Measurements from ENCODE around the gene CRYBA2. TPM values are rescaled to one million over a fixed set of nuclear protein-coding genes. Genes with fewer than 3 reads are reported as not detected.

CRYBA2 gene
- total RNA-seq, 2 experiments from 2014 or later, result not detected

DNA sequence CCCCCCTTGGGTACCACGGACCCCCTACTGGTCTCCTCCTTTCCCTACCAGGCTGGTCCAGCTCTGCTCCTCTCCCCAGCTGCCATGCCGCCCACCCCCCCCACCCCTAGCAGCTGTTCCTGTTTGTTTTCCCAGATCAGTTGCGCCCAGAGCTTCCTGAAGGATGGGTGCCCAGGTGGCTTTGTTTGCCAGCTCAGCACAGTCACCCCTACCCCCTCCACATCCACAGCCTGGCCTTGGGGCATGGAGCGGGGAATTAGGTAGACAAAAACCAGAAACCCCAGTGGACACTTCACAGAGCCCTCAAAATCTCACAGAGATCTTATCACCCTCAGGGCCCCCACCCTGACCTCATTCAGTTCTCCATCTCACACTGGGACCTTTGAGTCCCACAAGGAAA is 3.7 kb upstream of the CRYBA2 start:
- Mint-ChIP-seq H3K27ac (no peak overlapping the region), H3K4me1 (peaks cover 2% of the 10 kb centered on the region), H3K36me3 (no peaks in the 10 kb centered on the region), H3K9me3 (no peaks in the 10 kb centered on the region), H3K4me3 (no peak overlapping the region), H3K27me3 (peaks cover 89% of the 10 kb centered on the region)
- DNase-seq, result no peak

DNA sequence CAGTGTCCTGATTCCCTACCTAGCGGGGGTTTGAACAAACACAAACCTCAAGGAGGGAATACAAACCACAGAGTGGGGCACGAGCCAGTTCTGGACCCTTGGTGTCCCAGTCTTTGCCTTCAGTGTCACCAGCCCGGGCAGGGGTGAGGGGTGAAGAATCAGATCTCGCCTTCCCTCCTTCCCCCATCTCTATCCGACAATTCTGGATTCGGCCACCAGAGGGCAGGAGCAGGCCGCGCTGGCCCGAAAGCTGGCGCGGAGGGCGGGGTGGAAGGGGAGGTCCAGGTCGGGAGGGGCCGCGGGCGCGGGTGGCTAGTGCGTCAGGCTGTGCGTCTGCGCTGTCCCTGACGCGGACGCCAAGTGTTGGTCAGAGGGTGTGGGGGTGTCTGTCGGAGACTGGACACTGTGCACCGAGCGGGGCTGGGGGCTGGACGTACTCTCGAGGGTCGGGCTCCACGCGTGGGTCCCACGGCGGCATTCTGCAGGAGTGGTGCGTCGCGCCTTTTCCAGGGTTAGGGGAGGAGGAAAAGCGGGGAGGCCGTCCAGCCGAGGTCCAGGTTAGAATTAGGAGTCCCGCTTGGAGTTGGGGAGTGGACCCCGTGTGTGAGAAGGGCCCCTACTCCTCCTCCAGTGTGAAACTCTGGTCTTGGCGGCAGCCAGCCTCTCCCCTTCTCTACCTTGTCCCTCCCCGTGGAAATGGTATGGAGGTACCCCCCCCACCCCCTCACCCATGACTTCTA is 2.9 kb upstream of the CRYBA2 start:
- H3K4me1 Mint-ChIP-seq, result peaks cover 2% of the 10 kb centered on the region
- no peaks in the 10 kb centered on the region for H3K36me3 Mint-ChIP-seq
- H3K27me3 Mint-ChIP-seq, result peaks cover 89% of the 10 kb centered on the region
- DNase-seq, result peak; percentile 86
- no peak overlapping the region for H3K4me3 Mint-ChIP-seq
- no peaks in the 10 kb centered on the region for H3K9me3 Mint-ChIP-seq
- no peak overlapping the region for H3K27ac Mint-ChIP-seq

DNA sequence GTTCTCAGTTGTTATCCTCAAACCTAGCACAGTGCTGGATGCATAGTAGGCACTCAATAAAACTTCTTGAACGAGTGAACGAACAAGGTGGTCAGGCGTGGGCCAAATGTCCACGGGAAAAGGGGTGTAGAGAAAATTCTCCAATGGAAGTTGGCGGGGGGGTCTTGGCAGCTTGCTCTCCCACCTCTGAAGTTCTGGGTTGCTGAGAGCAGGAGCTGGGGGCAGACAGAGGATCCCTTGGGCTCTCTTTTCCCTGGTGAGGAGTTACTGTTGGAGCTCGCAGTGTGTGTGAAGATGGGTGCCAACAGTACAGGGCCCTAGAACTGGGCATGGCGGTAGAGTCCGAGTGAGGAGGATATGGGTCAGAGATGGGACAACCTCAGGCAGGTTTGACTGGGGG is 2.3 kb upstream of the CRYBA2 start:
- DNase-seq, result no peak
- H3K36me3 Mint-ChIP-seq, result no peaks in the 10 kb centered on the region
- H3K4me1 Mint-ChIP-seq, result peaks cover 2% of the 10 kb centered on the region
- H3K9me3 Mint-ChIP-seq, result no peaks in the 10 kb centered on the region
- no peak overlapping the region for H3K27ac Mint-ChIP-seq
- H3K27me3 Mint-ChIP-seq, result peaks cover 89% of the 10 kb centered on the region
- H3K4me3 Mint-ChIP-seq, result no peak overlapping the region

DNA sequence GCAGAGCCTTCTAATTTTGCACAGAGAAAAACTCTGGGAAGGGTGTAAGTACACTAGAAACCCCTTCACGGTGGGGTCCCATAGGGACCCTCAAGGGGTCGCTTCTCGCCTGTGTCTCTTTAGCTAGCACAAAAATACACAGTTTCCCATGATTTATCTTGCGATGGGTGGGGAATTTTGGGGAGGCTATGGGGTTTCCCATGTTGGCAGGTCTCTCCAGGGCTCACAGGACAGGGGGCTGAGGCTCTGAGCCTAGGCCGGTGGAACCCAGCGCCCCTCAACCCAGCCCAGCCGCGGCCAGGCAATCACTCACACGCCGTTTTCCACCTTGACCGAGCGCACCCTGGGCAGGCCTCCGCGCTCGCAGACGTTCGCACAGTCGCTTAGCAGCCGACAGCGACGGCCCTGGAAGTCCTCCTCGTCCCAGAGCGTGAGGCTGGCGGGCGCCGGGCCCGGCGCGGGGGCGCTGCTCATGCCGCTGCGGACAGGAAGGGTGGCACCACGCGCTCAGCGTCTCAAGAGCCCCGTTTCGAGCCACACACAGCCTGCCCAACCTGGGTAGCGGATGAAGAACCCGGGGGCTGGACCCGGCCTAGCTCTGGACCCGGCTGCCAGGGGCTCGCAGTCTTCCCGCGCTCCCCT is 398 bp downstream of the CRYBA2 start:
- Mint-ChIP-seq H3K36me3 (no peaks in the 10 kb centered on the region), H3K9me3 (no peaks in the 10 kb centered on the region), H3K27ac (no peak overlapping the region), H3K27me3 (peaks cover 90% of the 10 kb centered on the region), H3K4me1 (peaks cover 2% of the 10 kb centered on the region), H3K4me3 (no peak overlapping the region)
- no peak for DNase-seq

DNA sequence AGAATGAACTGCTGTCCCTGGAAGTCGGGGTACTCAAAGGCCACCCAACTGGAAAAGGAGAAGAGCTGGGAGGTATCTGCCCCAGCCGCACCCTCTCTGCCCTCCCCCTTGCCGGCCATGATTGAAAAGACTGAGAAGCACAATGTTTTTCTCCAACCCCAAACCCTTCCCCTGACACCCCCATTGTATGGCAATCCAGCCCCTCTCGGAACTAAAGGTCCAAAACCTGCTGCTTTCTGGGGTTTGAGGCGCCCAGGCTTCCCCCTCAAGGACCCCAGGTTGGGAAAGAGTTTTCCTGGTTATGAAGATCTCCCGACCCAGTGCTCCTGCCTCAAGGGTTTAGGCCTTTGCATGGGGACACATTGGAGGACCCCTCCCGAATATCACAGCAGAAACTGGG is 1.0 kb downstream of the CRYBA2 start:
- Mint-ChIP-seq H3K27me3 (peaks cover 91% of the 10 kb centered on the region), H3K4me3 (no peak overlapping the region), H3K9me3 (no peaks in the 10 kb centered on the region), H3K36me3 (no peaks in the 10 kb centered on the region), H3K27ac (no peak overlapping the region), H3K4me1 (peaks cover 2% of the 10 kb centered on the region)
- DNase-seq, result no peak

DNA sequence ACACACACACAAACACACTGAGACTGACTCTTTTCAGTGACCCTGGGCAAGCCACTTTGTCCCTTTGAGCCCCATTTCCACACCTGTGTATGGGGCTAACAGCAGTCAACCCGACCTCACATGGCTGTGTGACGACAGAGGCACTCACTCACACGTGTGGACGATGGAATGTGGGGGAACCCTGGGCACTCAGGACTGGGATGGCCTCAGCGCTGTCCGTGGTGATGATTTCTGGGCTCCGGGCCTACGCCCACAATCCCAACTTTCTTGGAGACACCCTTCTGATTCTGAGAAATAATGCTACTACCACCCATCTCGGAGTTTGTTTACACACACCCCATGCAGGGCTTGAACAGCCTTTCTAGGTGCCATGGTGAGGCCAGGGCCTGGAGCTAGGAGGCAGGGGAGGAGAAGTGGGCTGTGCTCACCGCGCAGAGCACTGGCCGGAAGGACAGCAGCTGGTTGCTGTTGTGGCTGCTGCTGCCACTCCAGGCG is 1.5 kb downstream of the CRYBA2 start:
- no peaks in the 10 kb centered on the region for H3K9me3 Mint-ChIP-seq
- H3K27ac Mint-ChIP-seq, result no peak overlapping the region
- no peak overlapping the region for H3K4me3 Mint-ChIP-seq

DNA sequence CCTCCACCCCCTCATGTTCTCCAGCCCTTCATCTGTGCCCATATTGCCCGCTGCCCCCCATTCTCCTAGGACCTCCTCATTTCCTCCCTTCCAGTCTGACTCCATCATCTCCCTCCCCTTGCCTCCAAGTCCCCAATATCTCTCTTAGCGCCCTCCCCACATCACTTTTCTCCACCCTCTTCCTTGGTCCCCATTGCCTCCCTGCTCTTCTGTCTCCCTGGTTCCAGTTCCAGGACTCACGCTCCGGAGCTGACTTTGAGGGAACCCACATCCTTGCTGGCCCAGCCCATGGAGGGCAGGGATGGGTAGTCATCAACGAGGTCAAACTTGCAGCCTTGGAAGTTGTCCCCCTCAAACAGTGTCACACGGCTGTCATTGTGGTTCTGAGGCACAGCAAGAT is 2.6 kb downstream of the CRYBA2 start:
- H3K4me3 Mint-ChIP-seq, result no peak overlapping the region
- no peak for DNase-seq
- H3K27ac Mint-ChIP-seq, result no peak overlapping the region
- no peaks in the 10 kb centered on the region for H3K36me3 Mint-ChIP-seq
- H3K9me3 Mint-ChIP-seq, result no peaks in the 10 kb centered on the region
- H3K27me3 Mint-ChIP-seq, result peaks cover 91% of the 10 kb centered on the region
- peaks cover 2% of the 10 kb centered on the region for H3K4me1 Mint-ChIP-seq

More for the DNA sequence above, 1.5 kb downstream of the CRYBA2 start:
- no peaks in the 10 kb centered on the region for H3K36me3 Mint-ChIP-seq
- DNase-seq, result no peak
- peaks cover 91% of the 10 kb centered on the region for H3K27me3 Mint-ChIP-seq
- H3K4me1 Mint-ChIP-seq, result peaks cover 2% of the 10 kb centered on the region

DNA sequence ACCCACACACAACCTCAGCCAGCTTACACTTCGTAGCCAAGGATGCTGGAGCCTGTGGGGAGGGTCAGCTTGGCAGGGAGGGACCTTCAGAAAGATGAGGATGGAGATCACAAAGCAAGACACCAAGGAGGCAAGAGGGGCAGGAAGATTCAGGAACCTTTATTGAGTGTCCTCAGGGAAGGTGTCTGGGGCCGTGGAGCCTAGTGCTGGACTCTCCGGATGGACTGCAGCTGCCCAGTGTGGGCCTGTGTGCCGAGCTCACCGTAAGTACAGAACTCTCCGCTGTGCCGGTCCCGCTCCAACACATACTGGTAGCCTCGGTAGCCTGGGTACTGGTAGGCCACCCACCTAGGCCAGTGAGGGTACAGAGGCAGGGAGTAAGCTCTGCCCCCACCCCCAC is 3.2 kb downstream of the CRYBA2 start:
- Mint-ChIP-seq H3K4me1 (peaks cover 4% of the 10 kb centered on the region), H3K27ac (no peak overlapping the region), H3K27me3 (peaks cover 89% of the 10 kb centered on the region), H3K9me3 (no peaks in the 10 kb centered on the region), H3K4me3 (no peak overlapping the region), H3K36me3 (no peaks in the 10 kb centered on the region)
- no peak for DNase-seq

DNA sequence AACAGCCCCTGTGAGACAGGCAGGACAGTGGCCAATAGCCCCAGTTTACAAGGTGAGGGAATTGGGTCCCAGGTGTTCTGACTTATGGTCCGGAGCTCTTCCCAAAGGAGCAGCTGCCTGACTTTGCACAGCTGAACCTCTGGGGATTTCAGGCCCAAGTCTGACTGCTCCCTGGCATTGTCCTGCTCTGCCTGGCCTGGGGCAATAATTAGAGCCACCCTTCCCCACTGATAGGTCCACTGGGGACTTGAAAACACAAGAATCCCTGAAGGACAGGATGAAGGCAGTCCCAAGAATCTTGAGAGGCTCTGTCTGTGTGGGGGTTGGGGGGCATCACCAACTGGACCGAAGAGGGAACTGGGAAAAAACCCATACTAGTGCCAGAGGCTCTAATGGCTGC is 4.6 kb downstream of the CRYBA2 start:
- no peak overlapping the region for H3K4me3 Mint-ChIP-seq
- no peak overlapping the region for H3K27ac Mint-ChIP-seq
- no peaks in the 10 kb centered on the region for H3K9me3 Mint-ChIP-seq
- H3K4me1 Mint-ChIP-seq, result peaks cover 5% of the 10 kb centered on the region
- no peaks in the 10 kb centered on the region for H3K36me3 Mint-ChIP-seq
- no peak for DNase-seq
- peaks cover 88% of the 10 kb centered on the region for H3K27me3 Mint-ChIP-seq

DNA sequence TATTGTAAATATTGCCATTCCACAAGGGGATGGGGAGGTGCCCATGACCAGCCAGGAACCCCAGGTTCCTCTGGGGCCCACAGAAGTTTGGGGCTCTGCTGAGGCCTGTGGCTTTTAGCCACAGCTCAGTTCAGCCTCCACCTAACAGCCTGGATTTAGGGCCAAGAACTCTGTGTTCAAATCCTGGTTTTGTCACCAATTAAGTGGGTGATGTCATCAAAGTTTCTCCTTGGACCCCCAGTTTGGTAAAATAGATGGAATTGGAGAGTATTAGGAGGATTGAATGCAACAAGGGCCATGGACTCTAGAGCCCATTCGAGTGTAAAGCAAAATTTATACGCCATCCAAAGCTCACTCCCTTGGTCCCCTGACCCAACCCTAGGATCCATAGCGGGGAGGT is 5.1 kb downstream of the CRYBA2 start:
- Mint-ChIP-seq H3K4me1 (peaks cover 7% of the 10 kb centered on the region), H3K27ac (no peak overlapping the region), H3K36me3 (no peaks in the 10 kb centered on the region), H3K4me3 (no peak overlapping the region), H3K9me3 (no peaks in the 10 kb centered on the region), H3K27me3 (peaks cover 91% of the 10 kb centered on the region)
- no peak for DNase-seq

DNA sequence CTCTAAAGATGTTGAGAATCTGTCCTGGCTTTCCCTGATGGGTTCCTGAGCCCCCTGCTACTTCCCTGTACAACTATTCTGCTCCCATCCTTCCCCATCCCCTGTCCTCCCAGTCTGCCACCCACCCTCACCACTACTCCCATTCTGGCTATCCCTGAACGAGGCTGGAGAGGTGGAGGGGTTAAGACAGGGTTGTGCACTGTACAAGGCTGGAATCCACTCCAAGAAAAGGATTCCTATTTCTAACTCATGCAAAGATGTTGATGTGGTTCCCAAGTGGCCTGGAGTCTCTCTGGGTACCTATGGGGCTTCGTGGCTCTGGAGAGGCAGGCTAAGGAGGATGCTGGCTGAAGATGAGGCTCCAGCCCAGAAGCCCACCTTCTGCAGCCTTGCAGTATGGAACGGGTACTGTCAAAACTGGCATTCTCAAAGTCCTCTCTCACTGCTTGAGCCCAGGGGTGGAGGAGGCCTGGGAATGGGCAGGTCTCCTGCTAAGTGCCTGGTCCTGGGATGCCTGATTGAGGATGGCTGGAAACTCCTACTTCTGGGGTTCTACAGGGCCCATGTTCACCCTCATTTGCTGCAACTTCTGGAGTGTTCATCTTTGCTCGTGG is 7.0 kb downstream of the CRYBA2 start:
- DNase-seq, result no peak
- no peaks in the 10 kb centered on the region for H3K9me3 Mint-ChIP-seq
- peaks cover 15% of the 10 kb centered on the region for H3K4me1 Mint-ChIP-seq
- no peak overlapping the region for H3K27ac Mint-ChIP-seq
- no peak overlapping the region for H3K4me3 Mint-ChIP-seq
- H3K27me3 Mint-ChIP-seq, result peaks cover 90% of the 10 kb centered on the region
- H3K36me3 Mint-ChIP-seq, result no peaks in the 10 kb centered on the region

DNA sequence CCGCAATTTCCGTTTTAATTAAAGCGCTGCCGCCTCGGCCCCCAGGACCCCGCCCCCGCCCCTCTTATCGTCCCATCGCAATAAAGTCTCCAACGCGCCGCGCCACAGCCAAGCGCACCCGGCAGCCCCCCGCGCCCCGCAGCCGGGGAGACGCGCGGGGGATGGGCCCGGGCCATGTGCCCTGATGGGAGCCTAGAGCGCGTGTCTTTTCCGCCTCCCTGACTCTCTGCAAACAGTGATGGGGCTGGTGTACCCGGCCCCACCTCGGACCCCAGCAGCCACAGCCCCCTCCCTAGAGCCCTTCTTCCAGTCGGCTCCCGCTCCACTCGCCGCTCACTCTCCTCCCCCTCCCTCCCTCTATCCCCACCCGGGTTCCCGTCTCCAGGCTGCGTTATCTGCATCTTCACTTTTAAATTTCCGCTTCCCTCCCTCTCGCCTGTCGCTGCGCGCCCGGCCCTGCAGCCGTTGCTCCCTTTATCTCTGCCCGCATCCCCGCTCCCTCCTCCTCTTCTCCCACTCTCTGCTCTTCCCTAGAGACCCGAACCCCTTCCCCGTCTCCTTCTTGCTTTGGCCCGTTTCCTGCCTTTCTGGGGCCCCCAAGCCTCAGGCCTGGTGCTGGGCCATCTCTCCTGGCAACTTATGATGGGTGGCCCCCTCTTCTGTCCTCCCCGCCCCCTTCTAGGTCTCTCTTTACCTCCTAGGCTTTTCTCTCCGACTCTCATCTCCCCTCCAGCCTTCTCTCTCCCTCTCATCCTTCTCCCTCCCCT is 7.7 kb downstream of the CRYBA2 start:
- Mint-ChIP-seq H3K27me3 (peaks cover 89% of the 10 kb centered on the region), H3K4me1 (peaks cover 19% of the 10 kb centered on the region), H3K4me3 (no peak overlapping the region), H3K36me3 (no peaks in the 10 kb centered on the region), H3K9me3 (no peaks in the 10 kb centered on the region), H3K27ac (no peak overlapping the region)
- DNase-seq, result no peak

DNA sequence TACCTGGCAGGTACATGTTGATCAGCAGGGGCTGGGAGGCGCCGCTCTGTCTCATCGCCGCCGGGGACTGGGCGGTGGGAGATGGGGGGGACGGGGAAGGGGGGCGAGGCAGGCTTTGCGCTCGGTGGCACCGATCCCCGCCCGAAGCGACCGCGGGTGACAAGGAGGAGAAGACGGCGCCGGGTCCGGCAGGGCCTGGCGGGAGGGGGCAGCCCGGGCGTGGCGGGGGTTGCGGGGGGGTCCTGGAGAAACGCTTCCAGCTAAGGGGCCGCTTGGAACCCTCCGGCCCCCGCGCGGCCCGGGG is 8.2 kb downstream of the CRYBA2 start, which contains the start of gene FEV:
Gene FEV, minus strand, starts transcription at position 164 of the 304 bp plus-strand sequence. Its CDS starts 109 bp downstream, at position 55.
- Mint-ChIP-seq H3K36me3 (no peaks in the 10 kb centered on the region), H3K27me3 (peaks cover 89% of the 10 kb centered on the region), H3K9me3 (no peaks in the 10 kb centered on the region), H3K27ac (no peak within 1 kb of the TSS), H3K4me1 (peaks cover 22% of the 10 kb centered on the region), H3K4me3 (peak within 1 kb of the TSS; percentile 48)
- no peak for DNase-seq

DNA sequence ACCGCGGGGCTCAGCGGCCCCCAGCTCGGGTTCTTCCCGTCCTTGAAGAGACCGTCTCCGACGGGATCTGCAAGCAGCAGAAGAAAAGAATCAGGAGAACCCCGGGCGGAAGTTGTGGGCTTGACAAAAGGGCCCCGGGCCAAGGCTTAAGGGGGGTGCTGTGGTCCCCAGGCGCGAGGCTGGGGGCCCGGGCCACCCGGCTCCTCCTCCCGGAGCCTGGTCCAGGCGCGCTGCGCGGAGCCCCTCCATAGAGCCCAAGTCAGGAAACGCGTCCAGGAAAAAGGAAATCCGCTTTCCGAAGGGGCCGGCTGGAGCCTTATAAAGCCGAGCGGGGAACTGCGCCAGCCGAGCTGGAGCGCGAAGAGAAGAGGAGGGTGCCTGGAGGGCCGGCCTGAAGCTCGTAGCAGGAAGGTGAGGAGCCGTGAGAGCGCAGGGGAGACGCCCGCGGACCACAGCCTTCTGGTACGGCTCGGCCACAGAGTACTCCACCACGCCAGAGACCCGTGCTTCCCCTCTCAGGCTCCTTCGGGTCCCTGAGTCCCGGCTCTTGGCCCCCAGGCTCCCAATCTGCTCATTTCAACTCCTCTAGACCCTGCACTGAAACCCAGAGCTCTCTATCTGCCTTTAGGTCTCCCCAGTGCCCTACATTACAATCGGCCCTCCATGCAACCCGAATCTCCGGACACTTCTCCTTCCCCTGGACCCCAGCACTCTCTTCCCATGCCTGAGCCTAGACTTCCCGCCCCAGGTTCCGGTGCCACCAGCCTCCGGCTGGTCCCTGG is 8.8 kb downstream of the CRYBA2 start:
- Mint-ChIP-seq H3K27ac (no peak overlapping the region), H3K9me3 (no peaks in the 10 kb centered on the region), H3K36me3 (no peaks in the 10 kb centered on the region), H3K27me3 (peaks cover 89% of the 10 kb centered on the region), H3K4me1 (peaks cover 24% of the 10 kb centered on the region), H3K4me3 (peak overlapping the region; percentile 48)
- no peak for DNase-seq
